Stimulated activated CD4-positive, alpha-beta T cell treated with anti-CD3 and anti-CD28 coated beads, TNF-alpha, amount 100 ng/mL, for 1 hour (primary cell): Measurements from ENCODE around the gene RPS19.

Experiments
- DNase-seq, 3 donors: peaks; one replicate each; pipeline ENCODE4 v3.0.0-alpha.2; 2020; ENCODE audit warnings: low read depth in 3 of 3, low spot score in 1 of 3

Gene RPS19

GRCh38 chr19:41897181-41897580 is 37.1 kb downstream of the RPS19 start:
- DNase-seq: no peak

GRCh38 chr19:41897820-41898219 is 37.8 kb downstream of the RPS19 start:
- no peak for DNase-seq

- DNase-seq: no peak
These were observed 38.2 kb downstream of the RPS19 start for GRCh38 chr19:41898235-41898634.

GRCh38 chr19:41901707-41902360 is 41.8 kb downstream of the RPS19 start:
- DNase-seq: no peak

GRCh38 chr19:41902594-41902993 is 42.5 kb downstream of the RPS19 start:
- no peak for DNase-seq

GRCh38 chr19:41903193-41903953 is 43.3 kb downstream of the RPS19 start:
- DNase-seq: no peak

- no peak for DNase-seq
These were observed 44.2 kb downstream of the RPS19 start for GRCh38 chr19:41904118-41904870.

GRCh38 chr19:41905273-41906002 is 45.4 kb downstream of the RPS19 start:
- DNase-seq: no peak

GRCh38 chr19:41906271-41906670 is 46.2 kb downstream of the RPS19 start:
- DNase-seq: no peak

GRCh38 chr19:41906916-41907680 is 47.0 kb downstream of the RPS19 start:
- no peak for DNase-seq

GRCh38 chr19:41907994-41908615 is 48.0 kb downstream of the RPS19 start:
- no peak for DNase-seq

GRCh38 chr19:41908724-41909464 is 48.8 kb downstream of the RPS19 start:
- no peak for DNase-seq

- DNase-seq: no peak
These were observed 49.7 kb downstream of the RPS19 start for GRCh38 chr19:41909706-41910105.

GRCh38 chr19:41910240-41910991 is 50.4 kb downstream of the RPS19 start:
- DNase-seq: no peak

- no peak for DNase-seq
These were observed 51.2 kb downstream of the RPS19 start for GRCh38 chr19:41910992-41911888.

- no peak for DNase-seq
These were observed 52.1 kb downstream of the RPS19 start for GRCh38 chr19:41911889-41912731.
